Gastroesophageal sphincter (tissue), 3 donors: ENCODE results near the gene CTDSP1.

Source experiments
- POLR2A ChIP-seq, 2 donors: fragments of 450-650 bp; IDR thresholded peaks; one replicate each; pipeline ENCODE4 v1.6.1; 2017; ENCODE audit warnings: antibody characterized with exemption in 2 of 2, mild to moderate bottlenecking in 2 of 2, moderate library complexity in 1 of 2
- TF ChIP-seq, protein P1 (sequence below), 4 experiments: fragments of 200-600 bp in 2 of 4; fragments of 450-650 bp in 2 of 4; sonication (generic) in 1 of 4; IDR thresholded peaks; one replicate each; pipeline ENCODE4 v1.5.1; 2017 to 2019; ENCODE audit warnings: antibody characterized with exemption in 4 of 4, mild to moderate bottlenecking in 2 of 4, moderate library complexity in 2 of 4

- TF ChIP-seq, protein P1, sequence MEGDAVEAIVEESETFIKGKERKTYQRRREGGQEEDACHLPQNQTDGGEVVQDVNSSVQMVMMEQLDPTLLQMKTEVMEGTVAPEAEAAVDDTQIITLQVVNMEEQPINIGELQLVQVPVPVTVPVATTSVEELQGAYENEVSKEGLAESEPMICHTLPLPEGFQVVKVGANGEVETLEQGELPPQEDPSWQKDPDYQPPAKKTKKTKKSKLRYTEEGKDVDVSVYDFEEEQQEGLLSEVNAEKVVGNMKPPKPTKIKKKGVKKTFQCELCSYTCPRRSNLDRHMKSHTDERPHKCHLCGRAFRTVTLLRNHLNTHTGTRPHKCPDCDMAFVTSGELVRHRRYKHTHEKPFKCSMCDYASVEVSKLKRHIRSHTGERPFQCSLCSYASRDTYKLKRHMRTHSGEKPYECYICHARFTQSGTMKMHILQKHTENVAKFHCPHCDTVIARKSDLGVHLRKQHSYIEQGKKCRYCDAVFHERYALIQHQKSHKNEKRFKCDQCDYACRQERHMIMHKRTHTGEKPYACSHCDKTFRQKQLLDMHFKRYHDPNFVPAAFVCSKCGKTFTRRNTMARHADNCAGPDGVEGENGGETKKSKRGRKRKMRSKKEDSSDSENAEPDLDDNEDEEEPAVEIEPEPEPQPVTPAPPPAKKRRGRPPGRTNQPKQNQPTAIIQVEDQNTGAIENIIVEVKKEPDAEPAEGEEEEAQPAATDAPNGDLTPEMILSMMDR (IDR thresholded peaks at IDR 0.05), result no peak
- no peak for TF ChIP-seq POLR2A (IDR thresholded peaks at IDR 0.05)
Observed at GRCh38 chr2:218407717-218408116, 8.0 kb downstream of the CTDSP1 start.
